GM19452 (cell line): ENCODE results near the gene CBFB.

Experiments
- ATAC-seq: cut with Tn5 transposase; IDR thresholded peaks from one replicate; pipeline ENCODE4 v1.9.1; 2021; ENCODE audit not compliant: unreplicated experiment

Gene CBFB

GRCh38 chr16:67091906-67092566 lies 63.1 kb downstream of the CBFB start:
- ATAC-seq: no peak

- no peak for ATAC-seq
These were observed 64.3 kb downstream of the CBFB start for GRCh38 chr16:67093098-67093726.

- ATAC-seq: no peak
These were observed 69.7 kb downstream of the CBFB start for GRCh38 chr16:67098599-67098998.

- no peak for ATAC-seq
These were observed 71.8 kb downstream of the CBFB start for GRCh38 chr16:67100569-67101310.

- no peak for ATAC-seq
These were observed 72.5 kb downstream of the CBFB start for GRCh38 chr16:67101311-67102082.

GRCh38 chr16:67104061-67104460 lies 75.1 kb downstream of the CBFB start:
- no peak for ATAC-seq

- no peak for ATAC-seq
These were observed 75.9 kb downstream of the CBFB start for GRCh38 chr16:67104845-67105244.

- no peak for ATAC-seq
These were observed 76.3 kb downstream of the CBFB start for GRCh38 chr16:67105246-67105645.

GRCh38 chr16:67105881-67106280 lies 76.9 kb downstream of the CBFB start:
- ATAC-seq: no peak

GRCh38 chr16:67108489-67108888 lies 79.5 kb downstream of the CBFB start:
- no peak for ATAC-seq

- ATAC-seq: no peak
These were observed 80.0 kb downstream of the CBFB start for GRCh38 chr16:67108931-67109406.

- ATAC-seq: peak; percentile 76
These were observed 80.6 kb downstream of the CBFB start, which contains the start of gene PHAF1 for GRCh38 chr16:67109407-67110135. PHAF1 (plus strand) TSS chr16:67109941; CDS start chr16:67110176, 235 bp downstream.

GRCh38 chr16:67111951-67112444 lies 83.0 kb downstream of the CBFB start:
- no peak for ATAC-seq

- ATAC-seq: no peak
These were observed 83.8 kb downstream of the CBFB start for GRCh38 chr16:67112591-67113399.

- no peak for ATAC-seq
These were observed 85.8 kb downstream of the CBFB start for GRCh38 chr16:67114793-67115192.

GRCh38 chr16:67115639-67116038 lies 86.7 kb downstream of the CBFB start:
- ATAC-seq: no peak

- ATAC-seq: no peak
These were observed 87.7 kb downstream of the CBFB start for GRCh38 chr16:67116388-67117311.

GRCh38 chr16:67117716-67118115 lies 88.8 kb downstream of the CBFB start:
- no peak for ATAC-seq
